Measurements from ENCODE around the gene MMP21. TPM values are rescaled to one million over a fixed set of nuclear protein-coding genes. Genes with fewer than 3 reads are reported as not detected.

MMP21 gene
- total and polyA plus RNA-seq, 3 donors from 2014 or later = 0.31 to 0.43 TPM; not detected in 1

DNA sequence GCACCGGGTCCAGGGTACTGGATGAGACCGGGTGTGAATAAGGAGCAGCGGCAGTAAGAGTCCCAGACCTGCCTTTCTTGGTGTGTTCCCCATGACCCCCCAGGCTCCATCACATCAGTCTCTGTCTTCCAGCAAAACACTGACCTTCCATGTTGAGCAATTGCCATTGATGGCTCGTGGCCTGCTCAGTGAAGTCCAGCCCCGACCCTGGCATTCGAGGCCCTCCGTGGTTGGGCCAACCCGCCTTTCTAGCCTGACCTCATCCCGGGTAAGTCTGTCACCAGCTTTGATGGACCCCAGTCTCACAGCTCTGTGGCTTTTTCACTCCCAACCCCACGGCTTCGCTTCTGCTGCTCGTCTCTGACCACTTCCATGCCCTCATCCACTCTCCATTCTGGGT, 6.4 kb downstream of the MMP21 start:
- H3K4me1 ChIP-seq = no peaks in the 10 kb centered on the region
- no peak overlapping the region for H3K4me3 ChIP-seq
- DNase-seq = no peak
- no peaks in the 10 kb centered on the region for H3K27me3 ChIP-seq
- 91 to 95% methylated on average over 9 to 12 of the region's 12 CpGs for WGBS, 2 donors
- TF ChIP-seq POLR2A (IDR thresholded peaks at IDR 0.05) = no peak
- TF ChIP-seq, protein P1, sequence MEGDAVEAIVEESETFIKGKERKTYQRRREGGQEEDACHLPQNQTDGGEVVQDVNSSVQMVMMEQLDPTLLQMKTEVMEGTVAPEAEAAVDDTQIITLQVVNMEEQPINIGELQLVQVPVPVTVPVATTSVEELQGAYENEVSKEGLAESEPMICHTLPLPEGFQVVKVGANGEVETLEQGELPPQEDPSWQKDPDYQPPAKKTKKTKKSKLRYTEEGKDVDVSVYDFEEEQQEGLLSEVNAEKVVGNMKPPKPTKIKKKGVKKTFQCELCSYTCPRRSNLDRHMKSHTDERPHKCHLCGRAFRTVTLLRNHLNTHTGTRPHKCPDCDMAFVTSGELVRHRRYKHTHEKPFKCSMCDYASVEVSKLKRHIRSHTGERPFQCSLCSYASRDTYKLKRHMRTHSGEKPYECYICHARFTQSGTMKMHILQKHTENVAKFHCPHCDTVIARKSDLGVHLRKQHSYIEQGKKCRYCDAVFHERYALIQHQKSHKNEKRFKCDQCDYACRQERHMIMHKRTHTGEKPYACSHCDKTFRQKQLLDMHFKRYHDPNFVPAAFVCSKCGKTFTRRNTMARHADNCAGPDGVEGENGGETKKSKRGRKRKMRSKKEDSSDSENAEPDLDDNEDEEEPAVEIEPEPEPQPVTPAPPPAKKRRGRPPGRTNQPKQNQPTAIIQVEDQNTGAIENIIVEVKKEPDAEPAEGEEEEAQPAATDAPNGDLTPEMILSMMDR (IDR thresholded peaks at IDR 0.05) = no peak
- H3K9me3 ChIP-seq = no peaks in the 10 kb centered on the region
- intact Hi-C loops (cut with DNase I; ENCODE audit: low total_unique reads) = no loop called here
- H3K36me3 ChIP-seq (ENCODE audit: low read depth, missing control alignments) = no peaks in the 10 kb centered on the region
- no peak overlapping the region for H3K27ac ChIP-seq

DNA sequence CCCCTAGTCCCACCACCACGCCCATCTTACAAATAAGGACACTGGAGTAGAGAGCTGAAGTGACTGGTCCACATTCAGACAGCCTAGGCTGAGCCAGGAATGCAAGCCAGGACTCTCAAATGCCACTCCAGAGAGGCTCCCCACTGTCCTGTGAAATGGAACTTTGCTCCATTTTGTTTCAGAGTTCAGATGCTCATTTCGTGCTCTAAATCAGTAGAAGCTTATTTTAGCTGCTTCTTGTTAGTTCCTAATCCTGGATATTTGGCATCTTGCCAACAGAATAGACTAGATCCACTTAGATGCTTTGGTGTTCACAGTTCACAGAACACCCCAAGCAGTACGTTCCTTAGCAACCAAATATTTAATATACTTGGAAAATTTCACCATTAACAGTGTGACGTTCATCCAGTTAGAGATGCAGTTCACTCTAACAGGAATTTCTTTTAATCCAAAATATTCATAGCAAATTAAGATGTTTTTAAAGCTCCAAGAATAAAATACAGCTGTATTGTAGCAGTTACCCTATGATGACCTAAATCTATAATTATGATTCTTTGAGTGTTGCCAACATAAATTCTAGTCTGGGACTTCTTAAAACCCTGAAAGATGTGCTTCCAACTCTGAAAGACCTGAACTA, 7.3 kb downstream of the MMP21 start:
- TF ChIP-seq, protein P1 (IDR thresholded peaks at IDR 0.05) = no peak
- no peak for TF ChIP-seq POLR2A (IDR thresholded peaks at IDR 0.05)
- 53 to 60% methylated on average over 4 of the region's 4 CpGs for WGBS, 2 donors
- no peak for DNase-seq
- intact Hi-C loops (cut with DNase I; ENCODE audit: low total_unique reads) = no loop called here
- Histone ChIP-seq H3K9me3 (no peaks in the 10 kb centered on the region), H3K27ac (no peak overlapping the region), H3K4me1 (no peaks in the 10 kb centered on the region), H3K27me3 (no peaks in the 10 kb centered on the region), H3K4me3 (no peak overlapping the region), H3K36me3 (ENCODE audit: low read depth, missing control alignments) (no peaks in the 10 kb centered on the region)

DNA sequence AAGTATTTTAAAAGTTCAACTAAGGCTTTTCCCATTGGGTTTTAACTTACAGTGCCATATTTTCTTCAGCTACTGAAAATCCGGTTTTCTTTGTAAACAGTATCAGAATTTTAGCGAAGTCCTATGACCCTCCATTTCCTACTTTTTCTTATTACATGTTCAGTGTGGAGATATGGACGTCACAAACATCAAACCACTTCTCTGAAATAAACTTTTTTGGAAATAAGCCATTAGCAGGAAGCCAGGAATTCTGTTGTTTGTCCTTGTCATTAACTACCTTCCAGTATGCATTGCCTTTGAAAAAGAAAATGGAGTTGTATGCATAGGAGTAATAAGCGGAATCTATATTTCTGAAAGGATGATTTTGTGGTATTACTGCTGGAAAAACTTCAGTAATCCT, 9.1 kb downstream of the MMP21 start:
- TF ChIP-seq, protein P1 (IDR thresholded peaks at IDR 0.05) = no peak
- TF ChIP-seq POLR2A (IDR thresholded peaks at IDR 0.05) = no peak
- H3K9me3 ChIP-seq = no peaks in the 10 kb centered on the region

DNA sequence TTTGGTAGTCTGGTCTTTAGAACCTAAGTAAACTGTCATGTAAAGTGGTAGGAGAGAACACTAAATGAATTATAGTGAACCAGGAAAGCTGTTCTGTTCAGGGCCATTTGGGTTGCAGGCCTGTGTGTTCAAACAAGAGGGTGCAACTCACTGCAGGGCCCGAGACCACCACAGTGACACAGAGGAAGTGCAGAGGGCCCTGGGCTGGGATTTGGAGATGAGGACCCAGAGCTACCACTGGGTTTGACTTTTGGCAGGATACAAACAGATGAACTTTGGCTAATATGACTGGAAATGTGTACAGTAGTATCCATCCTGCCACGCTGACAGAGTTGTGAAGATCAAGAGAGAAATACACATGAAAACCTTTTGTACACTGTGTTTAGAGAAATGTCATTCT, 9.8 kb downstream of the MMP21 start:
- no peaks in the 10 kb centered on the region for H3K36me3 ChIP-seq (ENCODE audit: low read depth, missing control alignments)
- no peak for DNase-seq
- H3K9me3 ChIP-seq = no peaks in the 10 kb centered on the region
- WGBS, 2 donors = 95 to 100% methylated on average over 2 of the region's 2 CpGs
- no peak overlapping the region for H3K27ac ChIP-seq
- H3K4me3 ChIP-seq = no peak overlapping the region
- intact Hi-C loops (cut with DNase I; ENCODE audit: low total_unique reads) = no loop called here
- no peaks in the 10 kb centered on the region for H3K27me3 ChIP-seq
- no peak for TF ChIP-seq POLR2A (IDR thresholded peaks at IDR 0.05)
- TF ChIP-seq, protein P1 (IDR thresholded peaks at IDR 0.05) = no peak
- H3K4me1 ChIP-seq = no peaks in the 10 kb centered on the region

More for the DNA sequence above, 9.1 kb downstream of the MMP21 start:
- 80 to 81% methylated on average over 4 of the region's 4 CpGs for WGBS, 2 donors
- intact Hi-C loops (cut with DNase I; ENCODE audit: low total_unique reads) = no loop called here
- DNase-seq = no peak
- Histone ChIP-seq H3K27ac (no peak overlapping the region), H3K4me3 (no peak overlapping the region), H3K4me1 (no peaks in the 10 kb centered on the region), H3K36me3 (ENCODE audit: low read depth, missing control alignments) (no peaks in the 10 kb centered on the region), H3K27me3 (no peaks in the 10 kb centered on the region)
